Keratinocyte (primary cell): ENCODE measurements around the gene TRIM8.

ENCODE experiments used
- CTCF ChIP-seq, 3 experiments: IDR thresholded peaks in 1 of 3; conservative IDR thresholded peaks in 1 of 3; optimal IDR thresholded peaks in 1 of 3; 2 replicates in 2 of 3; 3 replicates in 1 of 3; pipeline versions ENCODE3 to v1.5.1; 2011; ENCODE audit warnings: low read length in 3 of 3, mild to moderate bottlenecking in 3 of 3, moderate library complexity in 2 of 3, control low read depth in 1 of 3, inconsistent platforms in 1 of 3; ENCODE audit not compliant: insufficient read depth in 2 of 3; ENCODE audit errors: extremely low read depth in 1 of 3
- EZH2 ChIP-seq: IDR thresholded peaks from one replicate; pipeline ENCODE4 v1.6.1; 2012; ENCODE audit warnings: inconsistent platforms, mild to moderate bottlenecking, low read length, moderate library complexity

GRCh38 chr10:102628451-102628911 is 15.8 kb upstream of the TRIM8 start:
- no peak for TF ChIP-seq CTCF (optimal IDR thresholded peaks at IDR 0.05 in 1 of 3, IDR thresholded peaks at IDR 0.05 in 1 of 3, conservative IDR thresholded peaks at IDR 0.05 in 1 of 3; ENCODE audit: extremely low read depth in 1 of 3, insufficient read depth in 2 of 3, low read length in 3 of 3)
- TF ChIP-seq EZH2: no peak
